ENCODE measurements around the gene ILF3. TPM values are rescaled to one million over a fixed set of nuclear protein-coding genes. Genes with fewer than 3 reads are reported as not detected.

Gene ILF3
- total and polyA plus RNA-seq, 2 donors from 2014 or later: 58.3 to 206 TPM

GRCh38 chr19:10736189-10736588 is 82.0 kb downstream of the ILF3 start:
- FAIRE-seq: no peak
- H3K4me1 ChIP-seq (ENCODE audit: control insufficient read depth in 2 of 3, insufficient read depth in 2 of 3, low read depth in 1 of 3, low read length in 3 of 3): peaks cover 0 to 8% (median 4%) of the 10 kb centered on the region in 3 donors
- no peak overlapping the region for H3K27ac ChIP-seq (ENCODE audit: low read depth in 2 of 2, low read length in 2 of 2)

GRCh38 chr19:10736916-10737551 is 82.9 kb downstream of the ILF3 start:
- no peaks in the 10 kb centered on the region for H3K27me3 ChIP-seq (ENCODE audit: control insufficient read depth, insufficient read depth, low read length)
- no peak for DNase-seq
- peaks cover 0 to 10% (median 6%) of the 10 kb centered on the region in 3 donors for H3K4me1 ChIP-seq (ENCODE audit: control insufficient read depth in 2 of 3, insufficient read depth in 2 of 3, low read depth in 1 of 3, low read length in 3 of 3)
- H3K4me3 ChIP-seq (ENCODE audit: low read length in 3 of 3): no peak overlapping the region
- peaks cover 0 to 4% (median 0%) of the 10 kb centered on the region in 3 donors for H3K36me3 ChIP-seq (ENCODE audit: control insufficient read depth in 2 of 3, insufficient read depth in 3 of 3, low read length in 3 of 3)
- intact Hi-C loops (cut with DNase I): no loop called here
- H3K27ac ChIP-seq (ENCODE audit: low read depth in 2 of 2, low read length in 2 of 2): peak overlapping the region in 1 of 2 donors; percentile 37
- H3K9ac ChIP-seq (ENCODE audit: low read length in 3 of 3): peak overlapping the region in 1 of 3 donors; percentile 19
- H3K9me3 ChIP-seq (ENCODE audit: control insufficient read depth in 2 of 3, insufficient read depth in 1 of 3, low read length in 3 of 3): no peaks in the 10 kb centered on the region
- TF ChIP-seq CTCF (IDR thresholded peaks at IDR 0.05; ENCODE audit: borderline replicate concordance, extremely low read depth, insufficient read depth): no peak
- no peak for FAIRE-seq

More at GRCh38 chr19:10736189-10736588, 82.0 kb downstream of the ILF3 start:
- H3K36me3 ChIP-seq (ENCODE audit: control insufficient read depth in 2 of 3, insufficient read depth in 3 of 3, low read length in 3 of 3): peaks cover 0 to 4% (median 0%) of the 10 kb centered on the region in 3 donors
- no peak overlapping the region for H3K4me3 ChIP-seq (ENCODE audit: low read length in 3 of 3)
- no peaks in the 10 kb centered on the region for H3K9me3 ChIP-seq (ENCODE audit: control insufficient read depth in 2 of 3, insufficient read depth in 1 of 3, low read length in 3 of 3)
- DNase-seq: no peak
- H3K9ac ChIP-seq (ENCODE audit: low read length in 3 of 3): no peak overlapping the region
- intact Hi-C loops (cut with DNase I): no loop called here
- H3K27me3 ChIP-seq (ENCODE audit: control insufficient read depth, insufficient read depth, low read length): no peaks in the 10 kb centered on the region
- no peak for TF ChIP-seq CTCF (IDR thresholded peaks at IDR 0.05; ENCODE audit: borderline replicate concordance, extremely low read depth, insufficient read depth)

- no peak overlapping the region for H3K4me3 ChIP-seq (ENCODE audit: low read length in 3 of 3)
- no peak overlapping the region for H3K9ac ChIP-seq (ENCODE audit: low read length in 3 of 3)
- no peaks in the 10 kb centered on the region for H3K9me3 ChIP-seq (ENCODE audit: control insufficient read depth in 2 of 3, insufficient read depth in 1 of 3, low read length in 3 of 3)
- intact Hi-C loops (cut with DNase I): no loop called here
- H3K36me3 ChIP-seq (ENCODE audit: control insufficient read depth in 2 of 3, insufficient read depth in 3 of 3, low read length in 3 of 3): peaks cover 0 to 4% (median 0%) of the 10 kb centered on the region in 3 donors
- DNase-seq (no peak), FAIRE-seq (no peak)
- peaks cover 0 to 16% (median 11%) of the 10 kb centered on the region in 3 donors for H3K4me1 ChIP-seq (ENCODE audit: control insufficient read depth in 2 of 3, insufficient read depth in 2 of 3, low read depth in 1 of 3, low read length in 3 of 3)
- H3K27ac ChIP-seq (ENCODE audit: low read depth in 2 of 2, low read length in 2 of 2): no peak overlapping the region
- no peaks in the 10 kb centered on the region for H3K27me3 ChIP-seq (ENCODE audit: control insufficient read depth, insufficient read depth, low read length)
- no peak for TF ChIP-seq CTCF (IDR thresholded peaks at IDR 0.05; ENCODE audit: borderline replicate concordance, extremely low read depth, insufficient read depth)
Observed at GRCh38 chr19:10737722-10738121, 83.6 kb downstream of the ILF3 start.
